Vagina (tissue), 2 donors: Measurements from ENCODE around the gene RB1. TPM values are rescaled to one million over a fixed set of nuclear protein-coding genes. Genes with fewer than 3 reads are reported as not detected.
A peak's percentile ranks its signal among the peaks of the same experiment; 100 is the strongest.

Experiments
- DNase-seq, 2 donors: peaks; one replicate each; pipeline ENCODE4 v3.0.0-alpha.2; 2017; ENCODE audit errors: extremely low spot score in 2 of 2
- H3K27ac ChIP-seq: fragments of 200-600 bp; sonication (generic); one replicate; pipeline ENCODE4 v1.5.1; 2019
- H3K27me3 ChIP-seq: fragments of 200-600 bp; sonication (generic); one replicate; pipeline ENCODE4 v1.5.1; 2019
- H3K36me3 ChIP-seq, 2 donors: fragments of 200-600 bp; sonication (generic); one replicate each; pipeline ENCODE4 v1.5.1; 2017 to 2019
- H3K4me1 ChIP-seq: fragments of 200-600 bp; sonication (generic); one replicate; pipeline ENCODE4 v1.5.1; 2019
- H3K4me3 ChIP-seq, 2 donors: fragments of 200-600 bp; sonication (generic); 1 replicate in 1 of 2; 2 replicates in 1 of 2; pipeline ENCODE4 v1.5.1; 2016 to 2019
- H3K9me3 ChIP-seq: fragments of 200-600 bp; sonication (generic); one replicate; pipeline ENCODE4 v1.5.1; 2019
- POLR2A ChIP-seq, 2 donors: fragments of 450-650 bp; IDR thresholded peaks; one replicate each; pipeline ENCODE4 v1.6.1; 2017; ENCODE audit warnings: antibody characterized with exemption in 2 of 2, mild to moderate bottlenecking in 2 of 2, moderate library complexity in 2 of 2
- POLR2AphosphoS5 ChIP-seq, 2 donors: sonication (generic); formaldehyde crosslinking; IDR thresholded peaks; one replicate each; pipeline ENCODE4 v1.9.0; 2017; ENCODE audit warnings: antibody characterized with exemption in 2 of 2, mild to moderate bottlenecking in 2 of 2, low read depth in 1 of 2; ENCODE audit not compliant: insufficient read depth in 1 of 2
- intact Hi-C: fragments of 100-400 bp; cut with DNase I; formaldehyde crosslinking; loops from one replicate; pipeline ENCODE4 v1.15.1; 2023
- total RNA-seq: library from RNA; depleted of rRNA; stranded (reverse); fragments of >200 nt; gene quantifications from one replicate; pipeline ENCODE4 v1.2.3, GENCODE V29; 2016
- TF ChIP-seq, protein P1 (sequence below), 3 experiments: fragments of 450-650 bp in 2 of 3; fragments of 200-600 bp in 1 of 3; sonication (generic) in 1 of 3; IDR thresholded peaks; one replicate each; pipeline ENCODE4 v1.5.1; 2017 to 2019; ENCODE audit warnings: antibody characterized with exemption in 3 of 3, mild to moderate bottlenecking in 2 of 3, moderate library complexity in 2 of 3

RB1 gene
- total RNA-seq, 1 donor from 2014 or later: 34.4 TPM

DNA sequence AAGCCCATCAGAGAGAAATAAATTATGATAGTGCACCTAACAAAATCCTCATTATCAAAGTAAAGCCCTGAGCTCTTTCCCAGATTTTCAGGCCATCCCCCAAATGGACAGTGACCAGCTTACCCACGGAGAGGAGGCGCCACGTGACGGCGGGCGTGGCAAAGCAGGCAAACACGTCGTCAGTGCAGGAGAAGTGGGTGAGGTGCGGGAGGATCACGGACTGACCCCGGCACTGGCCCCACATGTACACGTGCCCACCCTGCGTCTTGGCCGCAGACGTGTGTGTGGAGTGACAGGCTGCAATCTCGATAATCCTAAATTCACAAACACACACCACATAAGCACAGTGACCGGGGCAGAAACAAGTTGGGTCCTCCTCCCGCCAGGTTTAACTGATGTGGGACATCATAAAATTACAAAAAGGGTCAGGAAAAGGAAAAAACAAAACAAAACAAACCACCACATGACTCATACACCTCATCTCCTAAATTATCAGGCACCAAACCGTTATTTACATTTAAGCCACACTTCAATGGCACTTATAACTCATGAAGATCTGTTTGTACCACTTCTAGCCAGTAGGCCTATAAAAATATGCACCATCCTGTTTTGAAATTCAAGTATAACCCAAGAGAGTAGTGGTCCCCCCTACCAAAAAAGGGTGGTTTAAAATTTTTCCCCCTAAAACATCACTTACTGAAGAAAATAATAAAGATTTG lies 199.2 kb downstream of the RB1 start:
- TF ChIP-seq POLR2AphosphoS5 (IDR thresholded peaks at IDR 0.05; ENCODE audit: insufficient read depth in 1 of 2, low read depth in 1 of 2) (no peak), POLR2A (IDR thresholded peaks at IDR 0.05) (no peak)
- TF ChIP-seq, protein P1, sequence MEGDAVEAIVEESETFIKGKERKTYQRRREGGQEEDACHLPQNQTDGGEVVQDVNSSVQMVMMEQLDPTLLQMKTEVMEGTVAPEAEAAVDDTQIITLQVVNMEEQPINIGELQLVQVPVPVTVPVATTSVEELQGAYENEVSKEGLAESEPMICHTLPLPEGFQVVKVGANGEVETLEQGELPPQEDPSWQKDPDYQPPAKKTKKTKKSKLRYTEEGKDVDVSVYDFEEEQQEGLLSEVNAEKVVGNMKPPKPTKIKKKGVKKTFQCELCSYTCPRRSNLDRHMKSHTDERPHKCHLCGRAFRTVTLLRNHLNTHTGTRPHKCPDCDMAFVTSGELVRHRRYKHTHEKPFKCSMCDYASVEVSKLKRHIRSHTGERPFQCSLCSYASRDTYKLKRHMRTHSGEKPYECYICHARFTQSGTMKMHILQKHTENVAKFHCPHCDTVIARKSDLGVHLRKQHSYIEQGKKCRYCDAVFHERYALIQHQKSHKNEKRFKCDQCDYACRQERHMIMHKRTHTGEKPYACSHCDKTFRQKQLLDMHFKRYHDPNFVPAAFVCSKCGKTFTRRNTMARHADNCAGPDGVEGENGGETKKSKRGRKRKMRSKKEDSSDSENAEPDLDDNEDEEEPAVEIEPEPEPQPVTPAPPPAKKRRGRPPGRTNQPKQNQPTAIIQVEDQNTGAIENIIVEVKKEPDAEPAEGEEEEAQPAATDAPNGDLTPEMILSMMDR (IDR thresholded peaks at IDR 0.05): no peak
- Histone ChIP-seq H3K4me3 (no peak overlapping the region), H3K27ac (no peak overlapping the region), H3K9me3 (no peaks in the 10 kb centered on the region), H3K36me3 (no peaks in the 10 kb centered on the region), H3K4me1 (peaks cover 38% of the 10 kb centered on the region), H3K27me3 (no peaks in the 10 kb centered on the region)
- no peak for DNase-seq
- intact Hi-C loops: no loop called here

DNA sequence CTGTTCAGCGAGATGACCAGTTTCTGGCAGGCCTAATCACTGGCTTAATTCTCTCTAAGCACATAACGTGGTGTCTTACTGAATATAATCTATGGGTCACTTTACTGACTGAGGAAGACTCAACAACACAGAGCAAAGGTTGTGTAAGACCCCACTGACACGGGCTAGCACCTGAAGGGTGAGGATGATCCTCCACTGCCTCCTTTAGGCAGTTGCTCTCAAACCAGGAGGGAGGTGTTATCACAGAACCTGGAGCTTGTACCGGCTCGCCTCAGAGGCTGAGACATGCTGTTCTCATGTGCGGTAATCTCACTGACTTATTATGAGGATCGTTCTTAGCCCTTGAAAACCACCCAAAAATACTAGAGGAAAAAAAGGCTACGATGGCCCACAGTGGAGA lies 201.1 kb downstream of the RB1 start:
- TF ChIP-seq POLR2AphosphoS5 (IDR thresholded peaks at IDR 0.05; ENCODE audit: insufficient read depth in 1 of 2, low read depth in 1 of 2): no peak
- TF ChIP-seq, protein P1 (IDR thresholded peaks at IDR 0.05): no peak
- no peak for TF ChIP-seq POLR2A (IDR thresholded peaks at IDR 0.05)
- no peak for DNase-seq
- H3K27me3 ChIP-seq: no peaks in the 10 kb centered on the region
- intact Hi-C loops: no loop called here
- H3K27ac ChIP-seq: peak overlapping the region; percentile 84
- H3K4me3 ChIP-seq: no peak overlapping the region
- no peaks in the 10 kb centered on the region for H3K36me3 ChIP-seq
- H3K4me1 ChIP-seq: peaks cover 52% of the 10 kb centered on the region
- H3K9me3 ChIP-seq: no peaks in the 10 kb centered on the region

DNA sequence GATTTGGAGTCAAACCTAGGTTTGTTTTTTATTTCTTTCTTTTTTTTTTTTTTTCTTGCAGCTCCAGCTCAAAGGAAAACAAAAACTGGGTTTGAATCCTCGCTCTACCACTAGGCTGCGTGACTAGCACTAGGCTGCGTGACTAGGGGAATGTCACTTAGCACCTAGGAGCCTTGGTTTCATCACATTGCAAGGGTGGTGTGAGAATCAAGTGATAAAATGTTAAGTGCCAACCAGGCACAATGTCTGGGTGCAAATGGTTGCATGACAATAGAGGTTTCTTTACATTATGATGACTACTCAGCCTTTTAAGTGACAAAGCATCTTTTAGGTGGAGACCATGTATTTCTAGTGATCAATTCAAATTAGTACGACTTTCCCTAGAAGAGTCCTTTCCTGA lies 201.5 kb downstream of the RB1 start:
- H3K4me1 ChIP-seq: peaks cover 53% of the 10 kb centered on the region
- intact Hi-C loops: no loop called here

DNA sequence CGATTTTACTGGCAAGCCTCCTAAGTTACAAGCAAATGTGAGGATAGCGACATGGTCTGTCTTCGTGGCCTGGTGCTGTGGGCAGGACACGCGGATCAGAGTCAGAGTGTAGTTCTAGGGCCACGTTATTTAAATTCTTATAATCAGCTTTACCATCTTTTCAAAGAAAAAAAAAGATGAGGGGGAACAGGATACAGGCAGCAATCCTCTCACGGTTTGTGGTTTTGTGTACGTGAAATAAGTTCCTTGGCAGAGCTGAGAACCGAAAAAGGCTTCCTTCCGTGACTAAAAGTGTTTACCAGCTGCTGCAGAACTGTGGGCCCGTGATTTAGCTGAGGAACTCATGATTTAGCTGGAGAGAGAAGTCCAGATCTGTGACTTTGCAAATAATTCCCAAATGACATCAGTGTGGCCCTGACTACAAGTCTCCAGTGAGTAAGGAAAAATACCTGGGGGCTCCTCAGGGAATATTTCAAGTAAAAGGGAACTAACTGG lies 202.1 kb downstream of the RB1 start:
- H3K9me3 ChIP-seq: no peaks in the 10 kb centered on the region
- H3K27me3 ChIP-seq: no peaks in the 10 kb centered on the region
- TF ChIP-seq, protein P1 (IDR thresholded peaks at IDR 0.05): no peak
- TF ChIP-seq POLR2A (IDR thresholded peaks at IDR 0.05): no peak
- peak in 1 of 2 donors; percentile 52 for TF ChIP-seq POLR2AphosphoS5 (IDR thresholded peaks at IDR 0.05; ENCODE audit: insufficient read depth in 1 of 2, low read depth in 1 of 2)
- H3K4me3 ChIP-seq: no peak overlapping the region
- no peak for DNase-seq
- peak overlapping the region; percentile 84 for H3K27ac ChIP-seq
- no peaks in the 10 kb centered on the region for H3K36me3 ChIP-seq
- peaks cover 53% of the 10 kb centered on the region for H3K4me1 ChIP-seq
- intact Hi-C loops: no loop called here

More for the DNA sequence above, 201.5 kb downstream of the RB1 start:
- Histone ChIP-seq H3K36me3 (no peaks in the 10 kb centered on the region), H3K27me3 (no peaks in the 10 kb centered on the region), H3K27ac (peak overlapping the region; percentile 84), H3K9me3 (no peaks in the 10 kb centered on the region), H3K4me3 (no peak overlapping the region)
- DNase-seq: no peak
- TF ChIP-seq POLR2AphosphoS5 (IDR thresholded peaks at IDR 0.05; ENCODE audit: insufficient read depth in 1 of 2, low read depth in 1 of 2): no peak
- TF ChIP-seq POLR2A (IDR thresholded peaks at IDR 0.05): no peak
- TF ChIP-seq, protein P1 (IDR thresholded peaks at IDR 0.05): no peak

DNA sequence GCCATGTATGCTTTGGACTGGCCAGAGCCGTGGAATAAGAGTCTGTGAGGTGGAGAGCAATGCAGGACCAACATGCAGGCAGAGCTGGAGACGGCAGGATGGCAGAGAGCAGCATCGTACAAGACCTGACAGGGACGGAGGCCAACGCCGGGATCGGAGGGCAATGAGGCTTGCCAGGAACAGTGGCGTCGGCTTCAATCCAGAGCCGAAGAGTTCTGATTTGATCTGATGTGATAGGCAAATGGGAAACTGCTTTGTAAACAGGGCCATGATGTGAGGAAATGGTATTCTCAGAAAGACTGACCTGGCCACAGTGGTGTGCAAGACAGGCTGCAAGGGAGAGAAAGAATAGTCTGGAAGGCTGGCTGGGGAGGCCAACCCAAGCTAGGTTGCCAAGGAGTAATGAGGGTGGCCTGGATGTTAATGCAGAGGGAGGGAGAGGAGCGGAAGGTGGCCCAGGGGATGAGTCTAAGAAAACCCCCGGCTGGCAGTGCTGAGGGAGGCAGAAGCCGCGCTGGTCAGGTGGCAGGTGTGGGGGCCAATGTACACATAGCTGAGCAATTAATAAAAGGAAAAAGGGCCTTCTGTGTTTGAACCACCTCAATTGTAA lies 202.6 kb downstream of the RB1 start:
- no peaks in the 10 kb centered on the region for H3K27me3 ChIP-seq
- TF ChIP-seq, protein P1 (IDR thresholded peaks at IDR 0.05): no peak
- TF ChIP-seq POLR2AphosphoS5 (IDR thresholded peaks at IDR 0.05; ENCODE audit: insufficient read depth in 1 of 2, low read depth in 1 of 2): no peak
- no peak for TF ChIP-seq POLR2A (IDR thresholded peaks at IDR 0.05)
- H3K4me1 ChIP-seq: peaks cover 59% of the 10 kb centered on the region
- H3K27ac ChIP-seq: peak overlapping the region; percentile 84
- DNase-seq: no peak
- intact Hi-C loops: no loop called here
- no peak overlapping the region for H3K4me3 ChIP-seq
- no peaks in the 10 kb centered on the region for H3K9me3 ChIP-seq
- H3K36me3 ChIP-seq: no peaks in the 10 kb centered on the region
